Measurements from ENCODE around the gene LBHD2. TPM values are rescaled to one million over a fixed set of nuclear protein-coding genes. Genes with fewer than 3 reads are reported as not detected.

LBHD2 gene
- total RNA-seq, 1 donor from 2014 or later: not detected

DNA sequence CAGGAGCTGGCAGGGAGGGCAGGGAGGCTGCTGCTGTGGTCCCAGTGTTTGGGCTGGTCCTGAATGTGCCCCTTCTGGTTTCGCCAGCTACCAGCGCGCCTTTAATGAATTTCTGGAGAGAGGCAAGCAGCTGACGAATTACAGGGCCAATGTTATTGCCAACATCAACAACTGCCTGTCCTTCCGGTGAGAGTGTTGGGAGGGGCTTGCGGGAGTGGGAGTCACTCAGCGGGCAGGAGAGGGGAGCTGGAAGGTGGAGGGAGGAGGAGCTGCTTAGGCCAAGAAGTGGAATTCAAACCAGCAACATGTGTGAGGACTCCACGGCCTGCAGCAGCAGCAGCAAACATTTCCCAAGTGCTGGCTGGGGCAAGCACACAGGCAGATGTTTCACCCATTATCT, 47.0 kb downstream of the LBHD2 start:
- no peaks in the 10 kb centered on the region for H3K36me3 Mint-ChIP-seq (ENCODE audit: unreplicated experiment)
- no peaks in the 10 kb centered on the region for H3K9me3 Mint-ChIP-seq (ENCODE audit: unreplicated experiment)
- H3K27me3 Mint-ChIP-seq (ENCODE audit: unreplicated experiment): no peaks in the 10 kb centered on the region
- peak overlapping the region; percentile 88 for H3K27ac Mint-ChIP-seq (ENCODE audit: unreplicated experiment)
- peak overlapping the region; percentile 22 for H3K4me3 Mint-ChIP-seq (ENCODE audit: unreplicated experiment)
- TF ChIP-seq, protein P1, sequence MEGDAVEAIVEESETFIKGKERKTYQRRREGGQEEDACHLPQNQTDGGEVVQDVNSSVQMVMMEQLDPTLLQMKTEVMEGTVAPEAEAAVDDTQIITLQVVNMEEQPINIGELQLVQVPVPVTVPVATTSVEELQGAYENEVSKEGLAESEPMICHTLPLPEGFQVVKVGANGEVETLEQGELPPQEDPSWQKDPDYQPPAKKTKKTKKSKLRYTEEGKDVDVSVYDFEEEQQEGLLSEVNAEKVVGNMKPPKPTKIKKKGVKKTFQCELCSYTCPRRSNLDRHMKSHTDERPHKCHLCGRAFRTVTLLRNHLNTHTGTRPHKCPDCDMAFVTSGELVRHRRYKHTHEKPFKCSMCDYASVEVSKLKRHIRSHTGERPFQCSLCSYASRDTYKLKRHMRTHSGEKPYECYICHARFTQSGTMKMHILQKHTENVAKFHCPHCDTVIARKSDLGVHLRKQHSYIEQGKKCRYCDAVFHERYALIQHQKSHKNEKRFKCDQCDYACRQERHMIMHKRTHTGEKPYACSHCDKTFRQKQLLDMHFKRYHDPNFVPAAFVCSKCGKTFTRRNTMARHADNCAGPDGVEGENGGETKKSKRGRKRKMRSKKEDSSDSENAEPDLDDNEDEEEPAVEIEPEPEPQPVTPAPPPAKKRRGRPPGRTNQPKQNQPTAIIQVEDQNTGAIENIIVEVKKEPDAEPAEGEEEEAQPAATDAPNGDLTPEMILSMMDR (IDR thresholded peaks at IDR 0.05): no peak
- peaks cover 52% of the 10 kb centered on the region for H3K4me1 Mint-ChIP-seq (ENCODE audit: unreplicated experiment)
- DNase-seq (ENCODE audit: extremely low spot score, unreplicated experiment): no peak

DNA sequence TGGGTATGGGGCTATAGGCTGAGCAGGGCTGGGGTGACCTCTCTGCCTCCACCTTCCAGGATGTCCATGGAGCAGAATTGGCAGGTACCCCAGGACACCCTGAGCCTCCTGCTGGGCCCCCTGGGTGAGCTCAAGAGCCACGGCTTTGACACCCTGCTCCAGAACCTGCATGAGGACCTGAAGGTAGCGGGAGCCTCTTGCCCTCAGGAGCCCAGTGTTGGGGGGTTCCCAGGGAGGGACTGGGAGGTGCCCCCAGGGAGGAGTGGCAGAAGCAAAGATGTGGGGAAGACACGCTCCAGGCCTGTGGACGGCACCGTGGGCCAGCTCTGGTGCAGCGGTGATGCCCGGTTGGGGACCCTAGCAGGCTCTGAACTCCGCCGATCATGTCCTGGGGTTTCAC, 47.6 kb downstream of the LBHD2 start:
- peaks cover 55% of the 10 kb centered on the region for H3K4me1 Mint-ChIP-seq (ENCODE audit: unreplicated experiment)
- H3K4me3 Mint-ChIP-seq (ENCODE audit: unreplicated experiment): no peak overlapping the region
- TF ChIP-seq, protein P1 (IDR thresholded peaks at IDR 0.05): no peak
- no peaks in the 10 kb centered on the region for H3K27me3 Mint-ChIP-seq (ENCODE audit: unreplicated experiment)
- H3K36me3 Mint-ChIP-seq (ENCODE audit: unreplicated experiment): no peaks in the 10 kb centered on the region
- H3K27ac Mint-ChIP-seq (ENCODE audit: unreplicated experiment): peak overlapping the region; percentile 88
- no peak for DNase-seq (ENCODE audit: extremely low spot score, unreplicated experiment)
- no peaks in the 10 kb centered on the region for H3K9me3 Mint-ChIP-seq (ENCODE audit: unreplicated experiment)

DNA sequence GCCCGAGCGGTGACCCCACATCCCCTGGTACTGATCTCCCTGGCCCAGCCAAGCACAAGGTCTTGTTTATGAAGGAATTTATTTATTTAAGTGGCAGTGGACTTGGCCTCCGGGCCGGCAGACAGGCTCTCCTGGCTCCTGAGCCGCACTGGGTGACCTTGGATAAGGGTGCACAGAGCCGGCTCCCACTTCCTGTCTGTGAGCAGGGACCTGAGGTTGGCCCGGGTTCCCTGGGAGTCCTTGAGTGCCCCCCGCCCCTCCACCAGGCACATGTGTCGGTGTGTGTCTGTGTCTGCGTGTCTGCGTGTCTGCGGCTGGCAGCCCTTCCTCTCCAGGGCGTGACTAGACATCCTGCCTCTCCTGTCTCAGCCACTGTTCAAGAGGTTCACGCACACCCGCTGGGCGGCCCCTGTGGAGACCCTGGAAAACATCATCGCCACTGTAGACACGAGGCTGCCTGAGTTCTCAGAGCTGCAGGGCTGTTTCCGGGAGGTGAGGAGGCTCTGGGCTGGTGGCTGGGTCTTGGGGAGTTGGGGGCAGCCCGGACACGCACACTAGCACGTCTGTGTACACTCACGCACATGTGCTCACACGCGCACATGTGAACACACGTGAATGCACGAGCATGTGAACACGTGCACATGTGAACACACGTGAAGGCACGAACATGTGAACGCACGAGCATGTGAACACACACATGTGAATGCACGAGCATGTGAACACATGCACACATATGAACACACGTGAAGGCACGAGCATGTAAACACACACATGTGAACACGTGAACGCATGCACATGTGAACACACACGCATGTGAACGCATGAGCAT, 48.6 kb downstream of the LBHD2 start:
- Mint-ChIP-seq H3K36me3 (ENCODE audit: unreplicated experiment) (no peaks in the 10 kb centered on the region), H3K27me3 (ENCODE audit: unreplicated experiment) (no peaks in the 10 kb centered on the region), H3K27ac (ENCODE audit: unreplicated experiment) (peak overlapping the region; percentile 89), H3K9me3 (ENCODE audit: unreplicated experiment) (no peaks in the 10 kb centered on the region), H3K4me1 (ENCODE audit: unreplicated experiment) (peaks cover 59% of the 10 kb centered on the region), H3K4me3 (ENCODE audit: unreplicated experiment) (peak overlapping the region; percentile 9)
- TF ChIP-seq, protein P1 (IDR thresholded peaks at IDR 0.05): no peak
- DNase-seq (ENCODE audit: extremely low spot score, unreplicated experiment): no peak

DNA sequence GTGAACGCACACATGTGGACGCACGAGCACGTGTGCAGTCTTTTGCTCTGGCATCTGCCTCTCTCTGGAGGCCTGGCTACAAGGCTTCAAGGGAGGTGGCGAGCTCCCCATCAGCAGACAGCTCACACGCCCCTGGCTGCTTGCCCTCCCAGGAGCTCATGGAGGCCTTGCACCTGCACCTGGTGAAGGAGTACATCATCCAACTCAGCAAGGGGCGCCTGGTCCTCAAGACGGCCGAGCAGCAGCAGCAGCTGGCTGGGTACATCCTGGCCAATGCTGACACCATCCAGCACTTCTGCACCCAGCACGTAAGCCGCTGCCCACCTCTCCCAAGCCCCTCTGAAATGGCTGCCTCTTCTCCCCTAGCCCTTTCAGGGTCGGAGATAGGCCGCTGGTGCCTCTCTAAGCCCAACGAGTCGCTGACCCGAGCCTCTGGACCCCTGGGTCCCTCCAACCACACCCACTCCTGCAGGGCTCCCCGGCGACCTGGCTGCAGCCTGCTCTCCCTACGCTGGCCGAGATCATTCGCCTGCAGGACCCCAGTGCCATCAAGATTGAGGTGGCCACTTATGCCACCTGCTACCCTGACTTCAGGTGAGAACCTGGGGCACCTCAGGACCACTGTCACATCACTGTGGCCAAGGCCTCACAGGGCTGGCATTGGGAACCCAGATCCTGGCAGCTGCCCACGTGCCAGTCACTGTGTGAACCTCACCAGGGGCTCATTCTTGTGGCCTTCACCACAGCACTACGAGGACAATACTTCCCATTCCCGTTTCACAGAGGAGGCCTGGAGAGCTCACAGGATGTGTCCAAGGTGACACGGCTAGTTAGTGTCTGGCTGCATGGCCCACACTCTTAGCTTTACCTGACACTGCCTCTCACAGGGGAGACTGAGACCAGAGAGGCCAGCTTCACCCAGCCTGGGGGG, 49.5 kb downstream of the LBHD2 start:
- Mint-ChIP-seq H3K27ac (ENCODE audit: unreplicated experiment) (no peak overlapping the region), H3K9me3 (ENCODE audit: unreplicated experiment) (no peaks in the 10 kb centered on the region), H3K36me3 (ENCODE audit: unreplicated experiment) (no peaks in the 10 kb centered on the region), H3K27me3 (ENCODE audit: unreplicated experiment) (no peaks in the 10 kb centered on the region), H3K4me3 (ENCODE audit: unreplicated experiment) (no peak overlapping the region), H3K4me1 (ENCODE audit: unreplicated experiment) (peaks cover 53% of the 10 kb centered on the region)
- TF ChIP-seq, protein P1 (IDR thresholded peaks at IDR 0.05): no peak
- no peak for DNase-seq (ENCODE audit: extremely low spot score, unreplicated experiment)

DNA sequence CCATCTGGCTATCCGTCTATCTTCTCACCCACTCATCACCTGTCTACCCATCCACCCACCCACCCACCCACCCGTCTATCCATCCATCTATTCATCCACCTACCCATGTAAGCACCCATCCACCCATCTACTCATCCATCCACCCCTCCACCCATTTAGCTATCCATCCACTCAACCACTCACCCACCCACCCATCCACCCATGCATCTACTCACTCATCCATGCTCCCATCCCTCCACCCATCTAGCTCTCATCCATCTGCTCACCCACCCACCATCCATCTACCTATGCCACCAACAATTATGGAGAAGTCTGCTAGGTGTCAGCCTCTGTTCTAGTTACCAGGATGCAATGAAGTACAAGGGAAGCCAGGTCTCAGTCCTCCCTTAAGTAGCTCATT, 50.4 kb downstream of the LBHD2 start:
- no peak for DNase-seq (ENCODE audit: extremely low spot score, unreplicated experiment)
- H3K4me1 Mint-ChIP-seq (ENCODE audit: unreplicated experiment): peaks cover 48% of the 10 kb centered on the region
- H3K36me3 Mint-ChIP-seq (ENCODE audit: unreplicated experiment): no peaks in the 10 kb centered on the region
- no peak overlapping the region for H3K27ac Mint-ChIP-seq (ENCODE audit: unreplicated experiment)
- H3K4me3 Mint-ChIP-seq (ENCODE audit: unreplicated experiment): no peak overlapping the region
- H3K9me3 Mint-ChIP-seq (ENCODE audit: unreplicated experiment): no peaks in the 10 kb centered on the region
- H3K27me3 Mint-ChIP-seq (ENCODE audit: unreplicated experiment): no peaks in the 10 kb centered on the region
- TF ChIP-seq, protein P1 (IDR thresholded peaks at IDR 0.05): no peak

Data from osteocyte (in vitro differentiated cells).